Measurements from ENCODE around the gene CLEC2A. TPM values are rescaled to one million over a fixed set of nuclear protein-coding genes. Genes with fewer than 3 reads are reported as not detected.

The CLEC2A gene
- total and polyA plus RNA-seq, 2 donors (not counting 3 experiments of a cell fraction or from before 2014, with no cell fraction given) = not detected

- no peaks in the 10 kb centered on the region for H4K20me1 ChIP-seq (replicated peaks; ENCODE audit: control insufficient read depth, extremely low read depth, insufficient read depth, low read length)
- H3K27me3 ChIP-seq (ENCODE audit: control insufficient read depth in 2 of 2, insufficient read depth in 2 of 2, low read length in 2 of 2) = peaks cover 7 to 15% of the 10 kb centered on the region in 2 experiments
- no TSS peak for BruUV-seq (replicated peaks)
- intact Hi-C loops (cut with micrococcal nuclease) = no loop called here
- H3K36me3 ChIP-seq (ENCODE audit: control insufficient read depth in 2 of 2, extremely low read depth in 1 of 2, insufficient read depth in 2 of 2, low read length in 2 of 2) = no peaks in the 10 kb centered on the region
- FAIRE-seq (no peak), DNase-seq (ENCODE audit: low read depth, low spot score) (no peak)
- H2AFZ ChIP-seq (ENCODE audit: low read depth, low read length) = no peak overlapping the region
- ChIA-PET POLR2A (no interaction called here), CTCF (interaction anchor here (0.6 to 2.4 kb wide), 2 partner anchors 9 to 61 kb away, joined by 3 to 10 read pairs; no protein-coding TSS in a partner anchor)
- no peak overlapping the region for H3K4me2 ChIP-seq (ENCODE audit: insufficient read depth, low read length)
- TF ChIP-seq MYC (IDR thresholded peaks at IDR 0.05; ENCODE audit: low read depth, low read length) (no peak), FOS (IDR thresholded peaks at IDR 0.05; ENCODE audit: borderline replicate concordance, insufficient read depth, low read length) (no peak)
- no peak overlapping the region for H3K4me3 ChIP-seq (replicated peaks in 1 of 3; ENCODE audit: insufficient read depth in 1 of 3, low read depth in 1 of 3, low read length in 3 of 3)
- H3K9me1 ChIP-seq (replicated peaks; ENCODE audit: control insufficient read depth, extremely low read depth, insufficient read depth, low read length) = no peaks in the 10 kb centered on the region
- dilution Hi-C loops (cut with MboI; ENCODE audit: extremely low pct_ligation_motif_present, low sequenced_read_pairs) = no loop called here
- no peaks in the 10 kb centered on the region for H3K9me3 ChIP-seq (replicated peaks; ENCODE audit: control insufficient read depth, insufficient read depth, low read length)
- no peaks in the 10 kb centered on the region for H3K79me2 ChIP-seq (ENCODE audit: control insufficient read depth, insufficient read depth, low read length)
- H3K27ac ChIP-seq (ENCODE audit: insufficient read depth, low read depth, low read length) = no peak overlapping the region
- no peaks in the 10 kb centered on the region for H3K4me1 ChIP-seq (ENCODE audit: control insufficient read depth, extremely low read depth, insufficient read depth, low read length)
- H3K9ac ChIP-seq (replicated peaks; ENCODE audit: extremely low read depth, insufficient read depth, low read length) = no peak overlapping the region
Measured at GRCh38 chr12:9948606-9949296, 16.6 kb upstream of the CLEC2A start.

- dilution Hi-C loops (cut with MboI; ENCODE audit: extremely low pct_ligation_motif_present, low sequenced_read_pairs) = no loop called here
- POLR2A ChIA-PET = no interaction called here
Measured at GRCh38 chr12:9947674-9948073, 15.5 kb upstream of the CLEC2A start.

More at GRCh38 chr12:9947674-9948073, 15.5 kb upstream of the CLEC2A start:
- H3K27me3 ChIP-seq (ENCODE audit: control insufficient read depth in 2 of 2, insufficient read depth in 2 of 2, low read length in 2 of 2) = peaks cover 11 to 21% of the 10 kb centered on the region in 2 experiments
- H3K4me1 ChIP-seq (ENCODE audit: control insufficient read depth, extremely low read depth, insufficient read depth, low read length) = no peaks in the 10 kb centered on the region
- intact Hi-C loops (cut with micrococcal nuclease) = no loop called here
- no peaks in the 10 kb centered on the region for H3K9me1 ChIP-seq (replicated peaks; ENCODE audit: control insufficient read depth, extremely low read depth, insufficient read depth, low read length)
- H2AFZ ChIP-seq (ENCODE audit: low read depth, low read length) = no peak overlapping the region
- DNase-seq (ENCODE audit: low read depth, low spot score) = no peak
- CTCF ChIA-PET = no interaction called here
- H3K4me3 ChIP-seq (replicated peaks in 1 of 3; ENCODE audit: insufficient read depth in 1 of 3, low read depth in 1 of 3, low read length in 3 of 3) = no peak overlapping the region
- no peaks in the 10 kb centered on the region for H3K36me3 ChIP-seq (ENCODE audit: control insufficient read depth in 2 of 2, extremely low read depth in 1 of 2, insufficient read depth in 2 of 2, low read length in 2 of 2)
- H4K20me1 ChIP-seq (replicated peaks; ENCODE audit: control insufficient read depth, extremely low read depth, insufficient read depth, low read length) = no peaks in the 10 kb centered on the region
- no peak overlapping the region for H3K27ac ChIP-seq (ENCODE audit: insufficient read depth, low read depth, low read length)
- no peak overlapping the region for H3K4me2 ChIP-seq (ENCODE audit: insufficient read depth, low read length)
- no peaks in the 10 kb centered on the region for H3K79me2 ChIP-seq (ENCODE audit: control insufficient read depth, insufficient read depth, low read length)
- no TSS peak for BruUV-seq (replicated peaks)
- TF ChIP-seq CTCF (IDR thresholded peaks at IDR 0.05; ENCODE audit: extremely low read depth in 1 of 2, insufficient read depth in 1 of 2, low read depth in 1 of 2, low read length in 2 of 2) (no peak), JUN (IDR thresholded peaks at IDR 0.05; ENCODE audit: borderline replicate concordance, insufficient read depth, insufficient read length, low read depth) (no peak), POLR2AphosphoS5 (IDR thresholded peaks at IDR 0.05; ENCODE audit: insufficient read depth, low read depth, low read length) (no peak), MYC (IDR thresholded peaks at IDR 0.05; ENCODE audit: low read depth, low read length) (no peak), EZH2 (IDR thresholded peaks at IDR 0.05; ENCODE audit: borderline replicate concordance, low read depth, low read length, severe bottlenecking) (no peak), POLR2A (IDR thresholded peaks at IDR 0.05; ENCODE audit: low read depth, low read length) (no peak), GATA2 (IDR thresholded peaks at IDR 0.05; ENCODE audit: insufficient read depth, insufficient read length, low read depth, low read length) (no peak), FOS (IDR thresholded peaks at IDR 0.05; ENCODE audit: borderline replicate concordance, insufficient read depth, low read length) (no peak)
- TF ChIP-seq, protein P1, sequence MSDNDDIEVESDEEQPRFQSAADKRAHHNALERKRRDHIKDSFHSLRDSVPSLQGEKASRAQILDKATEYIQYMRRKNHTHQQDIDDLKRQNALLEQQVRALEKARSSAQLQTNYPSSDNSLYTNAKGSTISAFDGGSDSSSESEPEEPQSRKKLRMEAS (IDR thresholded peaks at IDR 0.05; ENCODE audit: insufficient read depth, insufficient read length) = no peak
- H3K9me3 ChIP-seq (replicated peaks; ENCODE audit: control insufficient read depth, insufficient read depth, low read length) = no peaks in the 10 kb centered on the region
- no peak for FAIRE-seq
- H3K9ac ChIP-seq (replicated peaks; ENCODE audit: extremely low read depth, insufficient read depth, low read length) = no peak overlapping the region
